Neural progenitor cell (in vitro differentiated cells): ENCODE results near the gene ERC2.

Source experiments
- CTCF ChIP-seq: fragments of 200-600 bp; sonication (generic); IDR thresholded peaks from 2 replicates; pipeline ENCODE4 v1.5.1; 2017; ENCODE audit warnings: antibody characterized with exemption, mild to moderate bottlenecking
- EZH2 ChIP-seq: fragments of 200-600 bp; sonication (generic); IDR thresholded peaks from 2 replicates; pipeline ENCODE4 v1.6.1; 2017; ENCODE audit warnings: antibody characterized with exemption, mild to moderate bottlenecking, moderate library complexity
- EZH2phosphoT487 ChIP-seq: fragments of 200-600 bp; sonication (generic); IDR thresholded peaks from 2 replicates; pipeline ENCODE4 v1.6.1; 2017; ENCODE audit warnings: antibody characterized with exemption

- no peak for TF ChIP-seq EZH2
- no peak for TF ChIP-seq CTCF
- TF ChIP-seq EZH2phosphoT487: no peak
Observed at GRCh38 chr3:56408761-56409196, 59.5 kb downstream of the ERC2 start.
